Upper lobe of right lung (tissue), 1 donor: ENCODE results near the gene PRKAR1B. TPM values are rescaled to one million over a fixed set of nuclear protein-coding genes. Genes with fewer than 3 reads are reported as not detected.

Experiments
- ATAC-seq: fragments of 200-7000 bp; cut with Tn5 transposase; one replicate; pipeline ENCODE4 v1.9.1; 2020; ENCODE audit warnings: mild to moderate bottlenecking, moderate library complexity
- DNase-seq: peaks from one replicate; pipeline ENCODE4 v3.0.0-alpha.2; 2020
- H3K27ac ChIP-seq: fragments of 200-600 bp; one replicate; pipeline ENCODE4 v1.8.0; 2022
- H3K27me3 ChIP-seq: fragments of 200-600 bp; one replicate; pipeline ENCODE4 v1.8.0; 2022; ENCODE audit warnings: mild to moderate bottlenecking
- H3K36me3 ChIP-seq: fragments of 200-600 bp; one replicate; pipeline ENCODE4 v1.8.0; 2022
- H3K4me1 ChIP-seq: fragments of 200-600 bp; one replicate; pipeline ENCODE4 v1.8.0; 2022
- H3K4me3 ChIP-seq: fragments of 200-600 bp; one replicate; pipeline ENCODE4 v1.8.0; 2022; ENCODE audit warnings: mild to moderate bottlenecking
- H3K9me3 ChIP-seq: fragments of 200-600 bp; one replicate; pipeline ENCODE4 v1.8.0; 2022
- intact Hi-C: fragments of 100-400 bp; cut with DNase I; formaldehyde crosslinking; loops from one replicate; pipeline ENCODE4 v1.11.0; 2022
- total RNA-seq: library from RNA; stranded (reverse); fragmentation: NEBNext Ultra II Directional; extraction: Animal tissue kit (Norgen Biotek cat#: 25700); gene quantifications from one replicate; pipeline ENCODE4 v1.2.1, GENCODE V29; 2021
- TF ChIP-seq, protein P1 (sequence below): fragments of 200-600 bp; IDR thresholded peaks from one replicate; pipeline ENCODE4 v1.8.0; 2022; ENCODE audit warnings: antibody characterized with exemption
- donor health status: DM: no; HTN: yes; CAD: no; lungs with severe emphysema.

The PRKAR1B gene
- total RNA-seq, 1 donor from 2014 or later = 25.7 TPM

GRCh38 chr7:550881-551614 is 176.0 kb downstream of the PRKAR1B start:
- intact Hi-C loops = no loop called here
- ATAC-seq = no peak
- Histone ChIP-seq H3K27ac (no peak overlapping the region), H3K27me3 (no peaks in the 10 kb centered on the region), H3K36me3 (no peaks in the 10 kb centered on the region), H3K4me3 (no peak overlapping the region), H3K9me3 (no peaks in the 10 kb centered on the region), H3K4me1 (no peaks in the 10 kb centered on the region)
- TF ChIP-seq, protein P1, sequence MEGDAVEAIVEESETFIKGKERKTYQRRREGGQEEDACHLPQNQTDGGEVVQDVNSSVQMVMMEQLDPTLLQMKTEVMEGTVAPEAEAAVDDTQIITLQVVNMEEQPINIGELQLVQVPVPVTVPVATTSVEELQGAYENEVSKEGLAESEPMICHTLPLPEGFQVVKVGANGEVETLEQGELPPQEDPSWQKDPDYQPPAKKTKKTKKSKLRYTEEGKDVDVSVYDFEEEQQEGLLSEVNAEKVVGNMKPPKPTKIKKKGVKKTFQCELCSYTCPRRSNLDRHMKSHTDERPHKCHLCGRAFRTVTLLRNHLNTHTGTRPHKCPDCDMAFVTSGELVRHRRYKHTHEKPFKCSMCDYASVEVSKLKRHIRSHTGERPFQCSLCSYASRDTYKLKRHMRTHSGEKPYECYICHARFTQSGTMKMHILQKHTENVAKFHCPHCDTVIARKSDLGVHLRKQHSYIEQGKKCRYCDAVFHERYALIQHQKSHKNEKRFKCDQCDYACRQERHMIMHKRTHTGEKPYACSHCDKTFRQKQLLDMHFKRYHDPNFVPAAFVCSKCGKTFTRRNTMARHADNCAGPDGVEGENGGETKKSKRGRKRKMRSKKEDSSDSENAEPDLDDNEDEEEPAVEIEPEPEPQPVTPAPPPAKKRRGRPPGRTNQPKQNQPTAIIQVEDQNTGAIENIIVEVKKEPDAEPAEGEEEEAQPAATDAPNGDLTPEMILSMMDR = no peak
- DNase-seq = no peak

DNA sequence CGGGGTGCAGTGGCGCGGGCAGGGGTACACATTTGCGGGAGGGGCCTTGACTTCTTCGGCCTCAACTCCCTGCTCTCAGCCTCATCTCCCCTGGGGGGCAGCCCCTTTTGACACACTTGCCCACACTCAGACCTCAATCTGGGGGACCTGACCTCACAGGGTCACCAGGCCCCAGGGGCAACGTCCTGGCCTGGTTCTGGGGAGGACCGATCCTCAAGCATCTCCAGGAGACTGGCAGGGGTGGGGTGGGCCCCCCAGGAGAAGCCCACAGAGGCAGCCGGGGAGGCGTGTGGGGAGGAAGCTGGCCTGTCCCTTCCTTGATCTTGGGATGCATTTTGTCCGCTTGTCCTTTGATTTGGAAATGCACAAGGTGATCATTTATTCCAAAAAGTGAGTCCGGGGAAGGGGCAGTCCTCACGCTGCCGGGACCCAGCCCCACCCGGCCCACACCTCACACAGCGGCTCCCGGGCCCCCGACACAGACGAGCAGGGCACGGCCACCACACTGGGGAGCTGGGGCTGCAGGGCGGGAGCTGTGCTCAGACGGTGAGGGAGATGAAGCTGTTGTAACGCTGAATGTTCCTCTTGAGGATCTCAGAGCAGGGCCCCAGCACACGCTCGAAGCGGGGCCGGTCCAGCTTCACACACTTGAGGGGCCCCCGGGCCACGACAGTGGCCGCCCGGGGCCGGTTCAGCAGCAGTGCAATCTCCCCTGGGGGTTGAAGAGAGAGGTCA is 177.0 kb downstream of the PRKAR1B start:
- ATAC-seq (no peak), DNase-seq (no peak)
- no peaks in the 10 kb centered on the region for H3K27me3 ChIP-seq
- no peaks in the 10 kb centered on the region for H3K36me3 ChIP-seq
- TF ChIP-seq, protein P1 = no peak
- H3K9me3 ChIP-seq = no peaks in the 10 kb centered on the region
- no peak overlapping the region for H3K4me3 ChIP-seq
- no peaks in the 10 kb centered on the region for H3K4me1 ChIP-seq
- H3K27ac ChIP-seq = no peak overlapping the region
- intact Hi-C loops = no loop called here

GRCh38 chr7:549066-549890 is 177.8 kb downstream of the PRKAR1B start:
- ATAC-seq = no peak
- Histone ChIP-seq H3K27ac (no peak overlapping the region), H3K36me3 (no peaks in the 10 kb centered on the region), H3K9me3 (no peaks in the 10 kb centered on the region), H3K27me3 (no peaks in the 10 kb centered on the region), H3K4me3 (no peak overlapping the region), H3K4me1 (no peaks in the 10 kb centered on the region)
- intact Hi-C loops = no loop called here
- TF ChIP-seq, protein P1 = no peak
- no peak for DNase-seq

- intact Hi-C loops = no loop called here
- DNase-seq = no peak
Observed at GRCh38 chr7:548401-548800, 178.7 kb downstream of the PRKAR1B start.

GRCh38 chr7:545470-545869 is 181.6 kb downstream of the PRKAR1B start:
- no peak for DNase-seq
- no peaks in the 10 kb centered on the region for H3K9me3 ChIP-seq
- ATAC-seq = no peak
- TF ChIP-seq, protein P1 = no peak
- intact Hi-C loops = no loop called here
- H3K27me3 ChIP-seq = no peaks in the 10 kb centered on the region
- no peaks in the 10 kb centered on the region for H3K36me3 ChIP-seq
- H3K4me1 ChIP-seq = no peaks in the 10 kb centered on the region
- no peak overlapping the region for H3K4me3 ChIP-seq
- H3K27ac ChIP-seq = no peak overlapping the region

More at GRCh38 chr7:548401-548800, 178.7 kb downstream of the PRKAR1B start:
- H3K27me3 ChIP-seq = no peaks in the 10 kb centered on the region
- no peaks in the 10 kb centered on the region for H3K9me3 ChIP-seq
- no peaks in the 10 kb centered on the region for H3K36me3 ChIP-seq
- no peaks in the 10 kb centered on the region for H3K4me1 ChIP-seq
- ATAC-seq = no peak
- H3K27ac ChIP-seq = no peak overlapping the region
- TF ChIP-seq, protein P1 = no peak
- no peak overlapping the region for H3K4me3 ChIP-seq
